Vein endothelial cell (primary cell): ENCODE results near the gene MAP2K4. TPM values are rescaled to one million over a fixed set of nuclear protein-coding genes. Genes with fewer than 3 reads are reported as not detected.

Experiments
- small RNA-seq: library from RNA; depleted of rRNA; stranded (forward); fragments of <200 nt; gene quantifications from one replicate; pipeline ENCODE3, GENCODE V24; 2012
- total RNA-seq: library from RNA; depleted of rRNA; stranded (reverse); fragments of >200 nt; gene quantifications from 2 replicates; pipeline ENCODE4 v1.2.3, GENCODE V29; 2012

Gene MAP2K4
- 25.5 and 30.3 TPM in 2 replicates for total RNA-seq

DNA sequence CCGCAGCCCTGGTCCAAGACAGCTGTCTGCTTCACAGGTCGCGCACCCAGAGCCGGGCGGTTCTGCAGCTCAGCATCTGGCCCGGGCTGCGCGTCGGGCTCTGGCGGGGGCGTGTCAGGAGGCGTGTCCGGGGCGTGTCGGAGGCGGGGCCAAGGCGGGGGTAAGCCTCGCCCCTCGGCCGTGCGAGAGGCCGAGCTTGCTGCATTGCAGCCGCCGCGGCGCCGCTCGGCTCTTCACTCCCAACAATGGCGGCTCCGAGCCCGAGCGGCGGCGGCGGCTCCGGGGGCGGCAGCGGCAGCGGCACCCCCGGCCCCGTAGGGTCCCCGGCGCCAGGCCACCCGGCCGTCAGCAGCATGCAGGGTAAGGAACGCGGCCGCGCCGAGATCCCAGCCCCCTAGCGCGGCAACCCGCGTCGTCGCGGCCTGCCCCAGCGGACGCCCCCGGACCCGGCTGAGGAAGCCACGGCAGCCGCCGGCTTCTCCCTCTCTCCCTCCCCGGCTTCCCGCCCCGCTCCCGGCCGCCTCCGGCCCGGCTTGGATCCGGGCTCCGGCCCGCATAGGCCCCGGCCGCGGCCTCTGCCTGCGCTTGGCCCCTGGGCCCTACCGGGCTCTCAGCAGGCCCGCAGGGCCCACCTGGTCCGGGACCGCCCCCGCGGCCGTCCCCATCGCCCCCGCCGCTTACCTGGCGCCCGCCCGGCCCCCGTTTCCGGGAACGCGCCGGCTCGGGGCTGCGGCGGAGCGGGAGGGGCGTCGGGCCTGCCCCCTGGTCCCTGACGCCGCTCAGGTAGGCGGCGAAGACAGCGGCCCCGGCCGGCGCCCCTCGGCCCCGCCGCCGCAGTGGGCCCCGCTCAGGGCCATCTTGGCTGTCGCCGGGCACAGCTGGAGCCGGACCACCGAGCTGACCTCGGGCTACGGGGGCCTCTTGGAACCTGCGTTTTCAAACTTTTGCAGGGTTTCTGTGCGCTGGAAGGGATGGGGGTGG is at the start of gene MAP2K4:
MAP2K4 (plus strand) TSS at position 236 of the 981 bp plus-strand sequence; CDS start at position 246, 10 bp downstream.

DNA sequence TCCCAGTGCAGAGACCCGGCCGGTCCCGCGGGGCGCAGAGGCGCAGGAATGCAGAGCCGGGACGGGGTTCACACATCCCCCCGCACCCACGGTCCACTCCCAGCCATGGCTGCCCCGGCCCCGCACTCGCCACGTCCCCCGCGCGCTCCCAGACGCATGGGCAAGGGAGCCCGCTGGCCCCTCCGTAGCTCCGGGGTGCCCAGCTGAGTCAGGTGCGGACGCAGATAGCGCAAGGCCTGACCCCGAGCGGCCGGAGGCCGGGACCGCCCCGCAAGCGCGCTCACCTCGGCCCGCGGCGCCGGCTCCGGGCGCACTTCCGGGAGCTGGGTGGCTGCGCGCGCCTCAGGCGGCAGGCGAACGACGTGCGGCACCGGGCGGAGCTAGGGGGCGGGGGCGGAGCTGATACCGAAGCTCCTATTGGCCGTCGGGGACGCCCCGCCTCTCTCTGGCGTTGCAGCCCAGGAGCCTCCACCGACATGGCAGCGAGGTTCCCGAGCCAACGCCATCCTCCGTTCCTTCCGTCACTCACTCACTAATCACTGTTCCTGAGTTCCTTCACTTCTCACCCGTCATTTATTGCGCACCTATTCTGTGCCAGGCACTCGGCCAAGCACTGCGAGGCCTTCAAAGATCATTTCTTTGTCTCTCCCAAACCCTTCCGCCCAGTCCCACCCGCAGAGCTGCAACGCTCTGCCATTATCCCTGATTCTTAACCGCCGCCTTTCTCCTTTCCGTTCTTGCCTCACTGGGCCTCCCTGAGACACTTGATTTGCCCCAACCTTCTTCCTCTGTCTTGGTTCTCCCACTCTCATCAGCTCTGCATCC is 23.3 kb upstream of the MAP2K4 start, which contains the start of gene ZNF18:
ZNF18 (minus strand) TSS at position 329 of the 825 bp plus-strand sequence. CDS start 4,646 bp downstream, outside the sequence.

Small RNA genes within 50 kb of the gene (small RNA-seq; reads per million reads assigned to genes)
- gene MIR744 (566 reads per million, percentile 99 among the genes with 10 or more reads in this experiment), gene RNU11-2P (not detected)

Other genes with a start within 250 kb of the MAP2K4 start
- 7.5 and 8.1 TPM in 2 replicates for gene ZNF18, start 23.4 kb upstream of the MAP2K4 start, total RNA-seq